HPDE6-E6E7 (cell line): ENCODE data around the gene BRK1.
"Not testable (repeated sequence)": the region's sequence is repeated elsewhere in the genome, so short reads cannot be mapped to it uniquely, and the experiment has no call there.

ENCODE experiments used
- DNase-seq: peaks from one replicate; pipeline ENCODE4 v3.0.0; 2011; ENCODE audit warnings: missing footprints; ENCODE audit errors: extremely low spot score

The BRK1 gene

GRCh38 chr3:10115326-10116137 lies at the start of gene BRK1:
Gene BRK1, plus strand, starts transcription at chr3:10115675. Its CDS starts 27 bp downstream, at chr3:10115702.
- DNase-seq: peak; percentile 84

DNA sequence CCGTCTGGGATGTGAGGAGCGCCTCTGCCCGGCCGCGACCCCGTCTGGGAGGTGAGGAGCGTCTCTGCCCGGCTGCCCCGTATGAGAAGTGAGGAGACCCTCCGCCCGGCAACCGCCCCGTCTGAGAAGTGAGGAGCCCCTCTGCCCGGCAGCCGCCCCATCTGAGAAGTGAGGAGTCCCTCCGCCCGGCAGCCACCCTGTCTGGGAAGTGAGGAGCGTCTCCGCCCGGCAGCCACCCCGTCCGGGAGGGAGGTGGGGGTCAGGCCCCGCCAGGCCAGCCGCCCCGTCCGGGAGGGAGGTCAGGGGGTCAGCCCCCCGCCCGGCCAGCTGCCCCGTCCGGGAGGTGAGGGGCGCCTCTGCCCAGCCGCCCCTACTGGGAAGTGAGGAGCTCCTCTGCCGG lies 45.4 kb upstream of the BRK1 start:
- not testable (repeated sequence) for DNase-seq

DNA sequence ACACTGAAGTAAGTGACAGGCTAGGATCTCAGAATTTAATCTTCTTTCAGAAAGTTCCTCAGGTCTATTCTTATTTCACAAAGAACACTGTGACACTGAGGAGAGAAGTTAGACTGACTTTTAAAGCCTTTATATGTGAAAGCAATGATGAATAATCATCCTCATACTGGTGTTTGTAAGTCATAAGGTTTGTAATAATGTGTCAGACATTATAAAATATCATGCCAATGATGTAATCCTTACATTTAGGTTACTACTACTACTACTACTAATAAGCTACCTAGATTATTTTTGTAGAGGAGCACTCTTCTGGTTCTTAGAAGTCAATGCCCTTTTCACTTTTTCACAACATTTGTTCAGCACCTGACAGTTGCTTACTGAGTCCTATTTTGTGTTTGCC lies 40.8 kb upstream of the BRK1 start:
- DNase-seq: no peak

DNA sequence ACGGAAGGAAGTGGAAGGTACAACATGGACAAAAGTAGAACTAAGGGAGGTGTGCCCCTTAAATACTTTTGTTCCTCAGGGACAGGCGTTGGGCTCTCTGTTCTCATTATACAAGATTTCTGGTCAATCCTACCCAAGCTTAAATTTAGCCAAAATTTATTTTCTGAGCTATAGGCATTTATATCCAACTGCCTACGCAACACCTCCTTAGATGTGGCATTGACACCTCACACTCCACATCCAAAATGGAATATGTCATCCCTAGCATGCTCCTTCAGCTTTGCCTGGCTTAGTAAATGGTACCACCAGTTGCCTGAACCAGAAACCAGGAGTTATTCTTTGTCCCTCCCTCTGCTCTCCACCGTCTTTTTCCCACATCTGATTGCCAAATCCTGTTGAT lies 33.6 kb upstream of the BRK1 start:
- DNase-seq: no peak

GRCh38 chr3:10085738-10086137 lies 29.7 kb upstream of the BRK1 start:
- DNase-seq: peak; percentile 15

- no peak for DNase-seq
Observed at GRCh38 chr3:10088256-10088655, 27.2 kb upstream of the BRK1 start.

DNA sequence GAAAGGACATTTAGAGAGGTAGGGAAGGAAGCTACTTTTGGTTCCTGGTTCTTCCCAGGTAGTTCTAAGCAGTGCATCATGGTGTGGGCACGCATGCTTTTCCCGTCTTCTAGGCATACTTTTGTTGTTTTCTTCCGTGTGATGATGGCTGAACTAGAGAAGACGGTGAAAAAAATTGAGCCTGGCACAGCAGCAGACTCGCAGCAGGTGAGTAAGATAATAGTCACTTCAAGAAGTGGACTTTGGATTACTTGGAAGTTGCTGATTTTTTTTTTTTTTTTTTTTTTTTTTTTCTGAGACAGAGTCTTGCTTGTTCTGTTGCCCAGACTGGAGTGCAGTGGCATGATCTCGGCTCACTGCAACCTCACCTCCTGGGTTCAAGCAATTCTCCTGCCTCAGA lies 25.3 kb upstream of the BRK1 start:
- no peak for DNase-seq

- not testable (repeated sequence) for DNase-seq
Observed at GRCh38 chr3:10090774-10091173, 24.7 kb upstream of the BRK1 start.

DNA sequence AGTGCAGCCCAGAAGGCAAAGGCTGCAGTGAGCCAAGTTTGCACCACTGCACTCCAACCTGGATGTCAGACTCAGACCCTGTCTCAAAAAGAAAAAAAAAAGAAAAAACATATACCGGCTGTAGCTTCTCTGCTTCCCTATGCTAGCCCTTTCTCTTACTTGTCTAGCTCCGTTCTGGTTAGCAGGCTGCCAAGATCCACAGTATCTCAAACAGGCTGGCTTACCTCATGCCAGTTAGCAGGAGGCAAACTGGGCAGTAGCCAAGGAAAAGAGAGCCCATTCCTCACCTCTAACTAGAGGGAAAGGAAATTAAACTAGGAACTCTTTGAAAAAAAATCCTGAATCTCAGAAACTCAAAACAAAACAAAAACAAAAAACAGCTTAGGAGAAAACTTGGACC lies 24.1 kb upstream of the BRK1 start:
- not testable (repeated sequence) for DNase-seq

DNA sequence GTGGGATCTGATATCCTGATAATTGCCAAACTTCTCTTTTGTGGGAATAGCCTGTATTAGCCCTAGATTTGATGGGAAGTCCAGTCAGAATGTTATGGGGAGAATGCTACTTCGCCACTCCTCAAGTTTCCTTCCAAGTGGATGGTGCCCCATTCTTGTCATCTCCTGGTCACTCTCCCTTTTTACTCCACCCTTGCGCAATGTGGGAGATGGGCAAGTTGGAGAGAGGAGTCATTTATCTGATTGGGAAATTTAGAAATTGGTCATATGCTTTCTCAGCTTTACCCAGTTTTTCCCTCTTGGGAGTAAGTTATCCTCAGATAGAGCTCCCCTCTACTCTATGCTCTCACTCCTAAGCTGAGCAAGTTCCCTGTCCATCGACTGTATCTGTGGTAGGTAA lies 21.8 kb upstream of the BRK1 start:
- DNase-seq: no peak

DNA sequence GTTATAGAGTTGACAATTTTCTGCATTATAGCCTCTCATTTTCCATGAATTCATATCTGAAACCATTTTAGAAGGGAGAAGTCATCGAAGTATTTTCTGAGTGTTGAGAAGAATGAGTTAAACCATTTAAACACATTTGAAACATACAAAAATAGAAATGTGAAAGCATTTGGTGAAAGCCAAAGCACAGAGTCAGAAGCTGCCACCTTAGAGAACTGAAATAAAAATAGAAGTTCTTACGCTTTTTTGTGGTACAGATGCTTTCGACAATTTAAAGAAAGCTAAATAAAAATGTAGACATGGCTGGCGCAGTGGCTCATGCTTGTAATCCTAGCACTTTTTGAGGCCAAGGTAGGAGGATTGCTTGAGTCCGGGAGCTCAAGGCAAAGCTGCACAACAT lies 16.4 kb upstream of the BRK1 start:
- DNase-seq: no peak

DNA sequence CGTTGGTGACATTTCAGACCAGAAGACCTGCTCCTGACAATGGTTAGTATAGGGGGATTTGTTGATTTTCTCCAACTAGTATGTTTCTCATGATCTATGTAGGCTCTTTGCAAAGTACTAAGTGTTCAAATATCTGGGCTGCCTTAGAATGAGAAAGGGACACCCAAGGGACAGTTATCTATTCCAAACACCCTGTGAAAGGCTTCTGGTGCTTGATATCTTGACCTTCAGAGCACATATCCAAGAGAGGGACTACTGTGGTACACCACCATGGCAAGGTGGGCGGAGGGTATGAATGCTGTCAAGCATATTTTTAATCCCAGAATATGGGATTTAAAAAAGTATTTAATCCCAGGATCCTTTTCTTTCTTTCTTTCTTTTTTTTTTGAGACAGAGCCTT lies 8.6 kb upstream of the BRK1 start:
- no peak for DNase-seq

GRCh38 chr3:10108091-10108490 lies 7.4 kb upstream of the BRK1 start, which contains the start of gene FANCD2OS:
Gene FANCD2OS, minus strand, starts transcription at chr3:10108255. Its CDS starts 3,481 bp downstream, at chr3:10104774.
- no peak for DNase-seq

- no peak for DNase-seq
Observed at GRCh38 chr3:10116138-10116460, 624 bp downstream of the BRK1 start.

- DNase-seq: no peak
Observed at GRCh38 chr3:10116928-10117327, 1.5 kb downstream of the BRK1 start.

DNA sequence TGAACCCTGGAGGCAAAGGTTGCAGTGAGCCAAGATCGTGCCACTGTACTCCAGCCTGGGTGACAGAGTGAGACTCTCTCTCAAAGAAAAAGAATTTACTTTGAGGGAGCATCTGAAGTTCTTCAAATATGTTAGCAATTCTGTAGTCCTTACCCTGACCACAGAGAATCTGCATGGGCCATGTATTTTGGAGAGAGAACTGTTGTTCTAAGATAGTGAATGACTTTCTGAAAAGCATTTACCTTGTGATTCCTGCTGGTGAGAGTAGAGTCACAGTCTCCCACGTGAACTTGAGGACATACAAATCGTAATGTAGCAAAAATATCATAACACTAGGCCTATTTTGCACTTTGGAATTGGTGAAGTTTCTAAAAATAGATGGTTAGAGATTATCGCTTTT lies 3.9 kb downstream of the BRK1 start:
- DNase-seq: no peak

DNA sequence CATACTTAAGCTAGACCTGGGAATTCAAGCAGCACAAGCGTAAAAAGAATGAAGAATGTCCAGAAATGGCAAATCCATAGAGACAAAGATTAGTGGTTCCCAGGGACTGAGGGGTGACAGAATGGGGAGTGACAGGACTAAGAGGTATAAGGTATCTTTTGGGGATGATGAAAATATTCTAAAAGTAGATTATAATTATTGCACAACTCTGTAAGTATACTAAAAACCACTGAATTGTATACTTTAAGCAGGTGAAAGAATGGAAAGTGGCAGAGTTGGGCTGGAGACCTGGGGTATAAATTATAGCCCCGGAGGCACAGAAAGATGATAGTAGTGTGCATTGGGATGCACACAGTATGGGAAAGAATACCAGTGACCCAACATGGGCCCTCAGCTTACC lies 5.6 kb downstream of the BRK1 start:
- DNase-seq: no peak

DNA sequence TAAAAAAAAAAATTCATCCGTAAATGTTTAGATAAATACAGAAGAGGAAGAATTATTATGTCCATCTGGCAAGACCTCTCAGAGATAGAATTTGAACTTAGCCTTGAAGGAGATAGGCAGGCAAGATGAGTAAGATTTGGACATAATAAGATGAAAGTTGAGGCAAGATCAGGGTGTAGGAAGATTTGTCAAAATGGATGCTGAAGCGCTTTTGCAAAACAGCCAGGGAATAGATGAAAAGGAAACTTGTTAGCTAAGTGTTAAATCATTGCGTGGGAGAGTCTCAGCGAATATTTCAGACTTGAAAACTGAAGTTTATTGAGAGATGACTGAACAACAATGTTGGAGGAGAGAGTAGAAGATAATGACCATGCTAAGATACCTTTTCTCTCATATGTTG lies 7.2 kb downstream of the BRK1 start:
- DNase-seq: no peak

GRCh38 chr3:10135872-10136271 lies 20.4 kb downstream of the BRK1 start:
- DNase-seq: not testable (repeated sequence)

DNA sequence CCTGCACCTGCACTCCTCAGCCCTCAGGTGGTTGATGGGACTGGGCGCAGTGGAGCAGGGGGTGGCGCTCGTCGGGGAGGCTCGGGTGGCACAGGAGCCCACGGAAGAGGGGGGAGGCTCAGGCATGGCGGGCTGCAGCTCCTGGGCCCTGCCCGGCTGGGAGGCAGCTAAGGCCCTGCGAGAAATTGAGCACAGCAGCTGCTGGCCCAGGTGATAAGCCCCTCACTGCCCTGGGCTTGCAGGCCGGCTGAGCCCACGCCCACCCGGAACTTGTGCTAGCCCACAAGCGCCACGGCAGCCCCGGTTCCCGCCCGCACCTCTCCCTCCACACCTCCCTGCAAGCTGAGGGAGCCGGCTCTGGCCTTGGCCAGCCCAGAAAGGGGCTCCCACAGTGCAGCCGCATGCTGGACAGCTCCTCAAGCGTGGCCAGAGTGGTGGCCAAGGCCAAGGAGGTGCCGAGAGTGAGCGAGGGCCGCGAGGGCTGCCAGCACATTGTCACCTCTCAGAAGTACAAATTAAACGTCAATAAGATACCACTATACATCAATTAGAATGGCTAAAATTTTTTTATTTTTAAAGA lies 21.0 kb downstream of the BRK1 start:
- no peak for DNase-seq

DNA sequence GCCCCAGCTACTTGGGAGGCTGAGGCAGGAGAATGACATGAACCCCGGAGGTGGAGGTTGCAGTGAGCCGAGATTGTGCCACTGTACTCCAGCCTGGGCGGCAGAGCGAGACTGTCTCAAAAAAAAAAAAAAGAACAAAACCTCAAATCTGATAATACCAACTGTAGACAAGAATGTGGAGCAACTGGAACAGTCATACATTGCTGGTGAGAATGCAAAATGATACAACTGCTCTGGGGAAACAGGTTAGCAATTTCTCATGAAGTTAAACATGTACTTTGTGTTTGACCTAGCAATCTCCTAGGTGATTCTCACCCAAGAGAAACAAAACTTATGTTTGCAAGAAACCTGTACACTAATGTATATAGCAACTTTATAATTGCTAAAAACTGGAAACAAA lies 21.7 kb downstream of the BRK1 start:
- no peak for DNase-seq

DNA sequence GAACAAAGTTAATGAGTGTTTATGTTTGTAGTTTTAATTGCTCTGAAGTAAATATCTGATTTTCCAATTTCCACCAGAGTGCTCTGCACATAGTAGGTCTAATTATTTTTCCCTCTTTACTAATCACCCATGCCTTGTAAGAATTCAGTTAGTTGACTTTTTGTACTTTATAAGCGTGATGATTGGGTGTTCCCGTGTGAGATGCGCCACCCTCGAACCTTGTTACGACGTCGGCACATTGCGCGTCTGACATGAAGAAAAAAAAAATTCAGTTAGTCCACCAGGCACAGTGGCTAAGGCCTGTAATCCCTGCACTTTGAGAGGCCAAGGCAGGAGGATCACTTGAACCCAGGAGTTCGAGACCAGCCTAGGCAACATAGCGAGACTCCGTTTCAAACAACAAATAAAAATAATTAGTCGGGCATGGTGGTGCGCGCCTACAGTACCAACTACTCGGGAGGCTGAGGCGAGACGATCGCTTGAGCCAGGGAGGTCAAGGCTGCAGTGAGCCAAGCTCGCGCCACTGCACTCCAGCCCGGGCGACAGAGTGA lies 25.6 kb downstream of the BRK1 start:
- DNase-seq: no peak
